Measurements from ENCODE around the gene OVOL1. TPM values are rescaled to one million over a fixed set of nuclear protein-coding genes. Genes with fewer than 3 reads are reported as not detected.

Gene OVOL1
- total and polyA plus RNA-seq, 2 of the 13 experiments (the other 11 are each of a cell fraction or from before 2014, with no cell fraction given) = 0.01 TPM; not detected in 1

GRCh38 chr11:65787649-65788622 lies 1.1 kb downstream of the OVOL1 start (continued):
- no peak for TF ChIP-seq BORCS8-MEF2B (CRISPR knock-in tag; IDR thresholded peaks at IDR 0.05)
- TF ChIP-seq REXO4 (CRISPR knock-in tag; IDR thresholded peaks at IDR 0.05; ENCODE audit: borderline replicate concordance) = no peak
- no peak for TF ChIP-seq BCL3 (CRISPR knock-in tag; IDR thresholded peaks at IDR 0.05)
- no peak for TF ChIP-seq ELF1 (CRISPR knock-in tag; IDR thresholded peaks at IDR 0.05)
- TF ChIP-seq ZNF746 (CRISPR knock-in tag; IDR thresholded peaks at IDR 0.05) = no peak
- no peak for TF ChIP-seq NFYB (CRISPR knock-in tag; IDR thresholded peaks at IDR 0.05)
- no peak for TF ChIP-seq ZNF484 (CRISPR knock-in tag; IDR thresholded peaks at IDR 0.05; ENCODE audit: borderline replicate concordance, low read depth)
- no peak for TF ChIP-seq U2AF2 (IDR thresholded peaks at IDR 0.05; ENCODE audit: low read depth, low read length)
- no peak for TF ChIP-seq TAF15 (IDR thresholded peaks at IDR 0.05; ENCODE audit: low read depth, low read length, poor library complexity, severe bottlenecking)
- no peak for TF ChIP-seq NFKB2 (CRISPR knock-in tag; IDR thresholded peaks at IDR 0.05; ENCODE audit: borderline replicate concordance)
- TF ChIP-seq HMGXB4 (CRISPR knock-in tag; IDR thresholded peaks at IDR 0.05; ENCODE audit: borderline replicate concordance in 1 of 2, low read depth in 1 of 2) = no peak; a peak in 1 of 4 replicates
- no peak for TF ChIP-seq JDP2 (CRISPR knock-in tag; IDR thresholded peaks at IDR 0.05; ENCODE audit: borderline replicate concordance)
- no peak for TF ChIP-seq ZNF101 (CRISPR knock-in tag; IDR thresholded peaks at IDR 0.05; ENCODE audit: borderline replicate concordance, low read depth)
- no peak for TF ChIP-seq ZNF564 (CRISPR knock-in tag; IDR thresholded peaks at IDR 0.05)
- peak; percentile 29; the same call in 1 of the 2 replicates for TF ChIP-seq SALL1 (CRISPR knock-in tag; IDR thresholded peaks at IDR 0.05)
- TF ChIP-seq ZBTB39 (CRISPR knock-in tag; IDR thresholded peaks at IDR 0.05) = no peak
- TF ChIP-seq ZNF33B (CRISPR knock-in tag; IDR thresholded peaks at IDR 0.05) = no peak
- no peak for TF ChIP-seq ZFAT (CRISPR knock-in tag; conservative IDR thresholded peaks at IDR 0.05)
- TF ChIP-seq ZFP91 (CRISPR knock-in tag; IDR thresholded peaks at IDR 0.05; ENCODE audit: borderline replicate concordance) = peak; percentile 38; the same call in 1 of the 2 replicates
- peak; percentile 65 for TF ChIP-seq HNF4A (CRISPR knock-in tag; IDR thresholded peaks at IDR 0.05)
- TF ChIP-seq NR2F6 (IDR thresholded peaks at IDR 0.05) = no peak
- 0 out of 2 replicates have a peak, but pooled peaks have one; percentile 10 for TF ChIP-seq NR2F6 (CRISPR knock-in tag; IDR thresholded peaks at IDR 0.05)
- TF ChIP-seq CENPX (CRISPR knock-in tag; IDR thresholded peaks at IDR 0.05) = no peak

All from HepG2 (cell line).